GM23248 (cell line): ENCODE results near the gene COPRS.

ENCODE experiments used
- EZH2 ChIP-seq: fragments of 200-600 bp; sonication (generic); IDR thresholded peaks from 2 replicates; pipeline ENCODE4 v1.6.1; 2018; ENCODE audit warnings: antibody characterized with exemption, mild to moderate bottlenecking; ENCODE audit not compliant: insufficient read depth, poor library complexity, severe bottlenecking
- EZH2phosphoT487 ChIP-seq: fragments of 200-600 bp; sonication (generic); IDR thresholded peaks from 2 replicates; pipeline ENCODE4 v1.6.1; 2018; ENCODE audit warnings: antibody characterized with exemption, moderate library complexity, mild to moderate bottlenecking, low read depth; ENCODE audit not compliant: insufficient read depth

GRCh38 chr17:31859487-31860008, 504 bp upstream of the COPRS start:
- TF ChIP-seq EZH2 (no peak), EZH2phosphoT487 (no peak)
